ENCODE measurements around the gene REEP3.
A peak's percentile ranks its signal among the peaks of the same experiment; 100 is the strongest.
"Not testable (repeated sequence)": the region's sequence is repeated elsewhere in the genome, so short reads cannot be mapped to it uniquely, and the experiment has no call there.

REEP3 gene, protein sequence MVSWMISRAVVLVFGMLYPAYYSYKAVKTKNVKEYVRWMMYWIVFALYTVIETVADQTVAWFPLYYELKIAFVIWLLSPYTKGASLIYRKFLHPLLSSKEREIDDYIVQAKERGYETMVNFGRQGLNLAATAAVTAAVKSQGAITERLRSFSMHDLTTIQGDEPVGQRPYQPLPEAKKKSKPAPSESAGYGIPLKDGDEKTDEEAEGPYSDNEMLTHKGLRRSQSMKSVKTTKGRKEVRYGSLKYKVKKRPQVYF

DNA sequence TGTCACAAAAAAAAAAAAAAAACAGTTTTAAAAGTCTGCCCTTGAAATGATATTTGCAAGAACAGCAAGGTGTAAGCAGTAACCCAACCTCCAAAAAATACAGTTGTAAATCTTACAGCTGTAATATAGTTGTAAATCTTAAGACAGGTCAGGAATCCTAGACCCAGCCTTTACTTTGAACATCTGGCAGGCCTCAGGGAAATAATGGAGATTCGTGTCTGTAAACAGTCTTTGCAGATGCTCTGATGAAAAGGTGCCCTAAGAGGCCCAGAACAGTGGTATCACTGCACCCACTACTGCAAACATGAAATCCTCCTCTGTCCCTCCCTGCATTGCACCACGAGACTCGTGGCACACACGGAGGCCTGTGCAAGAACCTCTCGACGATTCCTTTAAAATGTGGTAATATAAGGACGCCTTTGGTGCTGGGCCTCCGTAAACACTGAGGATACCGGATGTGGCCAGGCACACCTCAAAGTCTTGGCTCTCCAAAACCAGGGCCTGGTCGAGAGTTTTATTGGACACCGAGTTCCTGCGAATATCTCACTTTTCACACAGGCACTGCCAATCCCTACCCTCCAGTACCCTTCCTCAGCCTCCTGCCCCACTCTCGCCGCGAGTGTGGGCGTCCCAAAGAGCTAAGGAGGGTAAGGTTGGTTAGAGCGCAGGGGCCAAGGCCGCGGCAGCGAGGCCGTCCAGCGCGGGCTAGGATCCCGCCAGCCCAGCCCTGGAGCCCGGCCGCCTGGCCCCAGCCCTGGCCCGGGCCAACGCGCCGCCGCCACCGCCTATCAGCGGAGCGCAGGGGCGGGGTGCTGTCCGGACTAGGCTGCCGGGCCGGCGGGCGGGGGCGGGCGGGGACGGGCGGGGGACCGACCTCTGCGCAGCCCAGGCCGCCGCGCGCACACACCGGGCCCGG, at the start of gene REEP3:
TSS of gene REEP3 (plus strand) at position 902 of the 916 bp plus-strand sequence. CDS start 145 bp downstream, outside the sequence.
- peak; percentile 27; the same call in 1 of the 2 replicates for TF ChIP-seq POLR2A (IDR thresholded peaks at IDR 0.05; ENCODE audit: low read depth, low read length)
- FAIRE-seq (peak; percentile 91), DNase-seq (ENCODE audit: insufficient read length, low spot score) (peak; percentile 68)

DNA sequence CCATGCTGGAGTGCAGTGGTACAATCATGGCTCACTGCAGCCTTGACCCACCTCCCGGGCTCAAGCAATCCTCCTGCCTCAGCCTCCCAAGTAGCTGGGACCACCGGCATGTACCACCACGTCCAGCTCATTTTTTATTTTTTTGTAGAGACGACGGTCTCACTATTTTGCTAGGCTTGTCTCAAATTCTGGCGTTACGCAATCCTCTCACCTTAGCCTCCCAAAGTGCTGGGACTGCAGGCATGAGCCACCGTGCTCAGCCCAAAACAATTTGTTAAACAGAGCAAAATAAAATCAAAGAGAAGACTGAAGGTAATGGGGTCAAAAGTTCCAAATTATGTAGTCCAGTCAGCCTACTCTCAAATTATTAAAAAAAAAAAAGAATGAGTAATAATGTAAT, 46.7 kb upstream of the REEP3 start:
- TF ChIP-seq POLR2A (IDR thresholded peaks at IDR 0.05; ENCODE audit: low read depth, low read length) = no peak
- FAIRE-seq (no peak), DNase-seq (ENCODE audit: insufficient read length, low spot score) (no peak)

DNA sequence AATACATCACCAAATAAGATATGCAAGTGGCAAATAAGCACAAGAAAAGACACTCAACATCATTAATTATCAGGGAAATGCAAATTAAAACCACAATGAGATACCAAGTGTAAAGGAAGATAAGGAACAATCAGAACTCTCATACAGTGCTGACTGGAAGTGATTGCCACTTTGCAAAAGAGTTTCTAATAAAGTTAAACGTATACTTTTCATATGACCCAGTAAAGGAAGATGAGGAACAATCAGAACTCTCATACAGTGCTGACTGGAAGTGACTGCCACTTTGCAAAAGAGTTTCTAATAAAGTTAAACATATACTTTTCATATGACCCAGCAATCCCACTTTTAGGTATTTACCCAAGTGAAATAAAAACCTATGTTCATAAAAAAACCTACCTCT, 43.3 kb upstream of the REEP3 start:
- DNase-seq (ENCODE audit: insufficient read length, low spot score) (no peak), FAIRE-seq (peak; percentile 78)
- TF ChIP-seq POLR2A (IDR thresholded peaks at IDR 0.05; ENCODE audit: low read depth, low read length) = no peak

DNA sequence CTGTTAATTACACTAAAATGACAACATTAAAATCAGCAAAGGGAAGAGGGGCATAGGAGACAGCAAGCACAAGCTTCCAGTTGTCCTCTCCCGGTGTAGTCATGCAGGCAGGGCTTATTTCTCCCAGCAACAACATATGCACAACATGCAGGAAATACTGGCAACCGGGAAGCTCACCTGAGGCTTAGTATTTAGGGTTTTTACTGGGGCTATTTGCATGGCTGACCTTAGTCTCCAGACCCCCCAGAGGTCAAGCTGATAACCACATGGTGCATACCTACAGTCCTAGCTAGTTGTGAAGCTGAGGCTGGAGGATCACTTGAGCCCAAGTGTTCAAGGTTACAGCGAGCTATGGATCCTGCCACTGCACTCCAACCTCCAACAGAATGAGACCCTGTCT, 42.6 kb upstream of the REEP3 start:
- DNase-seq (ENCODE audit: insufficient read length, low spot score) = no peak
- FAIRE-seq = peak; percentile 55
- no peak for TF ChIP-seq POLR2A (IDR thresholded peaks at IDR 0.05; ENCODE audit: low read depth, low read length)

DNA sequence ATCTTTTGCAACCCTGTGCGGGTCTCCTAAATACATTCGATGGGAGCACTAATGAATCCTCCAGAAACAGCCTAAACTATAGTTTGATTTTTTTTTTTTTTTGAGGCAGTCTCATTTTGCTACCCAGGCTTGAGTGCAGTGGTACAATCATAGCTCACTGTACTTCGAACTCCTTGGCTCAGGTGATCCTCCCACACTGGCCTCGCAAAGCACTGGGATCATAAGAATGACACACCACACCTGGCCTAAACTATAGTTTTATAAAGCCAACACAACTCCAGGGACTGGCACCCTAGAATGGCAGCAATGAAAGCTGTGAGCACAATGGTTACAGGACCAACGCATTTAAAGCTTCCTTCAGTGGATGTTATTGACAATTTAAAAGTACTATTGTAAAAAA, 41.0 kb upstream of the REEP3 start:
- TF ChIP-seq POLR2A (IDR thresholded peaks at IDR 0.05; ENCODE audit: low read depth, low read length) = no peak
- no peak for DNase-seq (ENCODE audit: insufficient read length, low spot score)
- peak; percentile 57 for FAIRE-seq

DNA sequence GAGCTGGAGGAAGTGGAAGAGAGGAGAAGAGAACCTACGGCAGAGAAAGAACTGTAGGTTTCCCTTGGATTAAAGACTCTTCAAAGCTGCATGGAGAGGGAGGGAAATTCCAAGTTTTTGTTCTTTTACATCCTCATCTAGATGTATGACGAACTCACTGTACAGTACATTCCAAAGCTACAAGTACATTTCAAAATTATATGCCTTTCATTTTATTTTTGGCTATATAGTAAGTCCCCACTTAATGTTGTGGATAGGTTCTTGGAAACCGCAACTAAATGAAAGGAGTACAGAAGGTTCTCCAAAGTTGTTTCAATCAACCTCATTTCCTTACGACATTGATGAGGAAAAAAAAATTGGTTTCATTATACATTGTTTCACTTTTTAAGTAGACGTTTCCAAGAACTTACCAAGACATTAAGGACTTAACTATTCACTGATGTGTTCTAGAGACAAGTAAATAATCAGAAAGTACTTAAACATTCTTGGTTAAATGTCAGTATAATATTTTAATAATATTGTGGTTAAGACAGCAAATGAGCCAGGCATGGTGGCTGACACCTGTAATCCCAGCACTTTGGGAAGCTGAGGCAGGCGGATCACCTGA, 39.3 kb upstream of the REEP3 start:
- FAIRE-seq = peak; percentile 84

DNA sequence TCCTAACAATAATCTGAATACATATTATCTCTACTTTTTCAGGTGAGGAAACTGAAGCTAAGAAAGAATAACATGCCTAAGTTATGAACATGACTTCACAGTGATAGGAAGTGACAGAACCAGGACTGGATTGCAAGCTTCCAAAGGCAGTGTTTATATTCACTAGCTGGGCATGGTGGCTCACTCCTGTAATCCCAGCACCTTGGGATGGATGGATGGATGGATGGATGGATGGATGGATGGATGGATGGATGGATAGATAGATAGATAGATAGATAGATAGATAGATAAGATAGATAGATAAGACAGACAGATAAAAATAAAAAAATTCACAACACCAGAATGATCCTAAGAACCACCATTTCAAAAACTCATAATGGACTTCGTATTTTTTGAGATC, 37.2 kb upstream of the REEP3 start:
- FAIRE-seq = no peak
- DNase-seq (ENCODE audit: insufficient read length, low spot score) = no peak
- TF ChIP-seq POLR2A (IDR thresholded peaks at IDR 0.05; ENCODE audit: low read depth, low read length) = no peak

More for the DNA sequence above, 39.3 kb upstream of the REEP3 start:
- no peak for DNase-seq (ENCODE audit: insufficient read length, low spot score)
- no peak for TF ChIP-seq POLR2A (IDR thresholded peaks at IDR 0.05; ENCODE audit: low read depth, low read length)

DNA sequence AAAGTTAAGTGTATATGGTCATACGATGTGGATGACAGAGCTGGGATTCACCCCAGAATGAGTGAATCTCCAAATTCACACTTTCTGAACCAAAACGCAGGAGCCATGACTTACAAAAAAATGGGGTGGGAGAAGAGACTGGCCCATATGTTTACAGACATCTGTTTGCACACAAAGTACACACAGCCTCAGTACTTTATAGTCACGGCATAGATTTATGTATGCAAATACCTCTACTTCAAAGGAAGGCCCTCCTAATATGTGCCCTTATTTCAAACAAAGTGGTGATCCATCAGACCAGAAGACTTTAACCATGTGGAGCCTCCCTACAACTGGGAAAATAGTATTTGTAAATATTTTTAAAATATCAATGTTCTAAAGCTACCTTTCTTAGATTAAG, 33.2 kb upstream of the REEP3 start:
- no peak for FAIRE-seq
- no peak for TF ChIP-seq POLR2A (IDR thresholded peaks at IDR 0.05; ENCODE audit: low read depth, low read length)
- DNase-seq (ENCODE audit: insufficient read length, low spot score) = no peak

DNA sequence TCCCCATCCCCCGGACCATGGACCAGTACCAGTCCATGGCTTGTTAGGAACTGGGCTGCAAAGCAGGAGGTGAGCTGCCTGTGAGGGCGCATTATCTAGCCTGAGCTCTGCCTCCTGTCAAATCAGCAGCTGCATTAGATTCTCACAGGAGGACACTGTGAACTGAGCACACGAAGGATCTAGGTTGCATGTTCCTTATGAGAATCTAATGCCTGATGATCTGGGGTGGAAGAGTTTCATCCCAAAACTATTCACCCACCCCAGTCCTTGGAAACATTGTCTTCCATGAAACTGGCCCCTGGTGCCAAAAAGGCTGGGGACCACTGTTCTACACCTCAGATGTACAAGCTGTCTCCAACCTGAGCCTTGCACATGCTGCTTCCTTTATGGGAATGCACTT, 31.4 kb upstream of the REEP3 start:
- no peak for TF ChIP-seq POLR2A (IDR thresholded peaks at IDR 0.05; ENCODE audit: low read depth, low read length)
- DNase-seq (ENCODE audit: insufficient read length, low spot score) (no peak), FAIRE-seq (no peak)

DNA sequence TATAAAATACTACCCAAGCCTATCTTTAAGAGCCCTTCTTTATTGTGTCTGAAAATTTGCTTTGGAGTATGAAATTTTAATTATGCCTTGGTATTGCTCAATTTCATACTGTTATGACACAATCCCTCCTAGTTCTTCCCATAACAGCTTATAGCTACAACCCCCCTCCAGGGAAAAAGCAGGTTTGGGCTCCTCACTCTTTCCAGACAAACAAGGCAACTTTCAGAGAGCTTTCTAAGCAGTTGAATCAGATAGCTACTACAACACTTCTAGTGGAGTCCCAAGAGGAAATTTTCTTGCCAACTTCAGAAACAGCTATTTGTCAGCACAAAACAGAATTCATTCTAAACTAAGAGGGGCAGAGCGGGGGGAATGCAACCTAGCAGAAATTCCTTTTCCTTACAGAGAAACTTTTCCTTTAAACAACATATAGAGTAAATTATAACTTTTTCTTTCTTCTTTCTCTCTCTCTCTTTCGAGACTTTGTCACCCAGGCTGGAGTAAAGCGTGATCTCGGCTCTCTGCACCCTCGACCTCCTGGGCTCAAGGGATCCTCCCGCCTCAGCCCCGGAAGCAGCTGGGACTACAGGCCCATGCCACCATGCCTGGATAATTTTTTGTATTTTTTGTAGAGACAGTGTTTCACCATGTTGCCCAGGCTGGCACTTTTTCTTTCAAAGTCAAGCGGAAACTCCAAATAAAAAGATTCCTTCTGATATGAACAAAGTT, 29.4 kb upstream of the REEP3 start:
- no peak for TF ChIP-seq POLR2A (IDR thresholded peaks at IDR 0.05; ENCODE audit: low read depth, low read length)
- FAIRE-seq (peak; percentile 86), DNase-seq (ENCODE audit: insufficient read length, low spot score) (no peak)

DNA sequence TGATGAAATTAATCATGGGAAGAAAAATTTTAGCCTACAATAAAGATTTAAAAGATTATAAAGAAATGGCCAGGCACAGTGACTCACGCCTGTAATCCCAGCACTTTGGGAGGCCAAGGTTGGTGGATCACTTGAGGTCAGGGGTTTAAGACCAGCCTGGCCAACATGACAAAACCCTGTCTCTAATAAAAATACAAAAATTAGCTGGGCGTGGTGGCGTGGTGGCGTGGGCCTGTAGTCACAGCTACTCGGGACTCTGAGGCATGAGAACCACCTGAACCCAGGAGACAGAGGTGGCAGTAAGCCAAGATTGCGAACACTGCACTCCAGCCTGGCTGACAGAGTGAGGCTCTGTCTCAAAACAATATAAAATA, 28.9 kb upstream of the REEP3 start:
- not testable (repeated sequence) for DNase-seq (ENCODE audit: insufficient read length, low spot score); FAIRE-seq

DNA sequence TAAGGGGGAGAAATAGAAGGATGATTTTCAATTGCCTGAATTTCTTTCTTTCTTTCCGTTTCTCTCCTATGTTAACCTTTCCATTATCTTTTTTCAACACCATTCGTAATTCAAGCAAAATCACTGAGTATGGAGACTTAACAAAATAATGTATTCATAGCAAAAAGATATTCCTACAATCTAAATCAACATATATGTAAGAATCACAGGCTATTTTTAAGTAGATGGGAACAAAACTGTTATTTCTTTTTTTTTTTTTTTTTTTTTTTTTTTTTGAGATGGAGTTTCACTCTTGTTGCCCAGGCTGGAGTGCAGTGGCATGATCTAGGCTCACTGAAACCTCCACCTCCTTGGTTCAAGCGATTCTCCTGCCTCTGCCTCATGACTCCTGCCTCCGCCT, 28.2 kb upstream of the REEP3 start:
- FAIRE-seq = peak; percentile 95
- no peak for DNase-seq (ENCODE audit: insufficient read length, low spot score)
- no peak for TF ChIP-seq POLR2A (IDR thresholded peaks at IDR 0.05; ENCODE audit: low read depth, low read length)

DNA sequence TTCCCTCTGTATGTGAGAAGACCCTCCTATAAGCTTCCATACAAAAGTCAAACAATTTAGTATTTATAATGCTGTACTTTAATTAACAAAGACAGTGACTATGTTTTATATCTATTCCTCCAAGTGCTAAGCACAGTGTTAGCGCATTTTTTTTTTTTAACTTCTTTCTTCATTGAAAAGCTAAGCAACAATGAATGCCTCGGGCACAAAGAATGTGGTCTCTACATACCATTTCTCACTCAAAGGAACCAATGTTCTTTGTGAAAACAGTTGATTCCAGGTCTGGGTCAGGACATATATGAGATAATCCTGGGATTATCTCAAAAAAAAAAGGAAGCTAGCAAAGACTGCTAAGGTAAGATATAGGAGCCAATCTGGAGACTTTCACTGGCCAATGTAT, 26.2 kb upstream of the REEP3 start:
- TF ChIP-seq POLR2A (IDR thresholded peaks at IDR 0.05; ENCODE audit: low read depth, low read length) = no peak
- peak; percentile 75 for FAIRE-seq
- DNase-seq (ENCODE audit: insufficient read length, low spot score) = no peak

DNA sequence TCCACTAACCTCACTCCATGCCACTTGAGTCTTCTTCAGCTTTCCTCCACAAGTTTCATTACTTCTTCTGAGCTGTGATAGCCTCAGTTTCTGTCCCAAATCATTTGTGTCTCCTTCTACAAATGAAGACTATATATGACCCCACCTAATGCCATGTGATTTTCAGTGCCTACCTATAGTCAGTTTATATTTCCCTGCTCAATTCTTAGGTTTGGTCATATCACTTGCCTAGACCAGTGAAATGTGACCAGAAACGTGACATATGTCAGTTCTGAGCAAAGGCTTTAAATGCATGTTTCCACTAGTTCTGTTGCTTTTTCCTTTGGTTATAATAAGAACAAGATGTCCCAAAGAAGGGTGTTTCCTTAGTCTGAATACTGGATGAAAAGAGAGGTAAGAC, 24.6 kb upstream of the REEP3 start:
- FAIRE-seq (peak; percentile 33), DNase-seq (ENCODE audit: insufficient read length, low spot score) (no peak)
- TF ChIP-seq POLR2A (IDR thresholded peaks at IDR 0.05; ENCODE audit: low read depth, low read length) = no peak
